ENCODE data around the gene PPIA.

PPIA gene

DNA sequence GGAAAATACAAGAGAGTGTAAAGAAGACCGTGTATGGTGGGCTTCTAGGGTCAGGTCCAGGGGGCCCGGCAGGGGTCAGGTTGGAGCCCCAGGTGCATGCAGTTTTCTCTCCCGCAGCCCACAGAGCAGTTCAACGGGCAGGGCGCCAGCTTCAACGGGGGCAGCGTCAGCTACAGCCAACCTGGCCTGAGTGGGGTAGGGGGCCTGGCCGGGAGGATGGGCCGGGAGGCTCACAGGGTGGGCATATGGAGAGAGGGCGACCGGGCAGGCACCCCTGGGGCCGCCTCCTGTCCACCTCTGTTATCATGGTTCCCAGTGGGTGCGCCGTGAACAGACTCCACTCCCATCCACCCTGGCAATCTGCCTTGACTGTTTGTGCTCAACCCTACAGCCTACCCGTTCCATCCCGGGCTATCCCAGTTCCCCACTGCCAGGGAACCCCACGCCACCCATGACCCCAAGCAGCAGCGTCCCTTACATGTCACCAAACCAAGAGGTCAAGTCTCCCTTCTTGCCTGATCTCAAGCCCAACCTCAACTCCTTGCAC lies 36.4 kb upstream of the PPIA start:
- Mint-ChIP-seq H3K9me3 (no peaks in the 10 kb centered on the region), H3K27me3 (no peaks in the 10 kb centered on the region), H3K4me3 (no peak overlapping the region), H3K36me3 (peaks cover 43% of the 10 kb centered on the region), H3K27ac (no peak overlapping the region), H3K4me1 (peaks cover 10% of the 10 kb centered on the region)
- ATAC-seq, result no peak

GRCh38 chr7:44761207-44762161 lies 35.0 kb upstream of the PPIA start:
- H3K4me1 Mint-ChIP-seq, result peaks cover 6% of the 10 kb centered on the region
- no peak for ATAC-seq
- no peak overlapping the region for H3K27ac Mint-ChIP-seq
- no peaks in the 10 kb centered on the region for H3K9me3 Mint-ChIP-seq
- peaks cover 54% of the 10 kb centered on the region for H3K36me3 Mint-ChIP-seq
- no peaks in the 10 kb centered on the region for H3K27me3 Mint-ChIP-seq
- H3K4me3 Mint-ChIP-seq, result no peak overlapping the region

GRCh38 chr7:44762300-44762699 lies 34.2 kb upstream of the PPIA start:
- Mint-ChIP-seq H3K4me1 (peaks cover 8% of the 10 kb centered on the region), H3K36me3 (peaks cover 59% of the 10 kb centered on the region), H3K27me3 (no peaks in the 10 kb centered on the region), H3K27ac (no peak overlapping the region), H3K9me3 (no peaks in the 10 kb centered on the region), H3K4me3 (no peak overlapping the region)
- no peak for ATAC-seq

- Mint-ChIP-seq H3K27me3 (no peaks in the 10 kb centered on the region), H3K4me1 (peaks cover 15% of the 10 kb centered on the region), H3K4me3 (no peak overlapping the region), H3K9me3 (no peaks in the 10 kb centered on the region), H3K36me3 (peaks cover 65% of the 10 kb centered on the region), H3K27ac (no peak overlapping the region)
- ATAC-seq, result no peak
Measured at GRCh38 chr7:44762726-44763522, 33.6 kb upstream of the PPIA start.

- Mint-ChIP-seq H3K36me3 (peaks cover 74% of the 10 kb centered on the region), H3K4me3 (no peak overlapping the region), H3K4me1 (peaks cover 26% of the 10 kb centered on the region), H3K9me3 (no peaks in the 10 kb centered on the region), H3K27ac (no peak overlapping the region), H3K27me3 (no peaks in the 10 kb centered on the region)
- ATAC-seq, result no peak
Measured at GRCh38 chr7:44764081-44764480, 32.4 kb upstream of the PPIA start.

DNA sequence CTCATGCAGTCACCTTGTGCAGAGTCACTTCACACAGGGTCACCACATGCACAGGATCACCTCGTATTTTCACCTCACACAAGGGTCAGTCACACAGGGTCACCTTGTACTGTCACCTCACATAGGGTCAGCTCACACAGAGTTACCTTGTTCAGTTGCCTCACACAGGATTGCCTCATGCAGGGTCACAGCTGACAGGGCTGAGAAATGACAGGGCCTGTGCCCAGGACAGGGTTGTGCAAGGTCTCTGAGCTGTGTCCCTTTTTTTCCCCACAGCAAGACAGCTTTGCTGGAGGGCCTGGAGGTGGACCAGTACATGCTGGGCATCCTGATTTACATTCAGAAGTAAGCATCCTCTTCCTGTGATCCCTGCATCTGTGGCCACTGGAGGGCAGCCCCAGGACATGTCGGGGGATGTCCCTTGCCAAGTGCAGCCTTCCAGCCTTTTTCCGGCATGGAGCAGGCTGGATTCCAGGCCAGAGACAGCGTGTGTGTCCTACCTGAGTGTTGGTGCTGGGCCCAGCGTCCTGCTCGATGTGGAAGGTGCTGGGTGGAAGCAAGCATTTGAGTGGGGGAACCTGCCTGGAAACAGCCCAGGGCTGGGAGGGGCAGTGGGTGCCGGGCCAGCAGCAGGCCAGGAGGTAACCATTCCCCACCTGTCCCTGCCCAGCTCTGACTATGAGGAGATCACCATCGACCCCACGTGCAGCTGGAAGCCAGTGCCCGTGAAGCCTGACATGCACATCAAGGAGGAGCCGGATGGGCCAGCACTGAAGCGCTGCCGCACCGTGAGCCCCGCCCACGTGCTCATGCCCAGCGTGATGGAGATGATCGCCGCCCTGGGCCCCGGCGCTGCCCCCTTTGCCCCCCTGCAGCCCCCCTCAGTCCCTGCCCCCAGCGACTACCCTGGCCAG lies 31.6 kb upstream of the PPIA start:
- Mint-ChIP-seq H3K9me3 (no peaks in the 10 kb centered on the region), H3K4me1 (peaks cover 35% of the 10 kb centered on the region), H3K4me3 (no peak overlapping the region), H3K27ac (no peak overlapping the region), H3K36me3 (peaks cover 74% of the 10 kb centered on the region), H3K27me3 (no peaks in the 10 kb centered on the region)
- ATAC-seq, result no peak

DNA sequence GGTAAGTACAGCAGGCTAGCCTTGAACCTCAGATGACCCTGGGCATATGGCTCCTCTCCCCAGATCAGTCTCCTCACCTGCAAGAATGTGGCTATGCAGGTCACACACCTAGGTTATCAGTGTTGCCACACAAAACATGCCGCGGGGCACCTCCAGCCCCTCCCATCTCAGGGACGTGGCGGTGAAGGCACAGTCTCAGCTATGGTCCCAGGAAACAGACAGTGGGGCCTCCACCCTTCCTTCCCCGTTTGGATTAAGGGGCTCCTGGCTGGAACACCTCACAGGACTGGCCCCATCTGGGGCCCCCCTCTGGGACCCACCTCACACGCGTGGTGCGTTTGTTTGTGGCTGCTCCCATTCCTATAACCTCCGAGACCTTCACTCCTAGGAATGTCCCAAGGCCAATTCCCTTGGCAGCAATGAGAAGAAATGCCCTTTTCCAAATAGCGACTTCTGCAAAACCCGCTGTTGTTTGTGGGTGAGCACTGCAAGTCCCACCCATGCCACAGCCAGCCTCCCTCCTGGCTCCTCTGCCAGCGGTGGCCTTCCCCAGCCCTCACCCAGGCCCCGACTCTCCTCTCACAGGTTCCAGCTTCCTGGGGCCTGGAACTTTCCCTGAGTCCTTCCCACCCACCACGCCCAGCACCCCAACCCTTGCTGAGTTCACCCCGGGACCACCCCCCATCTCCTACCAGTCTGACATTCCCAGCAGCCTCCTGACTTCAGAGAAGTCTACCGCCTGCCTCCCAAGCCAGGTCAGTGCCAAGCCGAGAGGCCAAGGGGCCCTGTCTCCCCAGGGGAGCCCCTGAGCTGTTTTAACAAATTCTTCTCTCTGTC lies 30.7 kb upstream of the PPIA start:
- peaks cover 69% of the 10 kb centered on the region for H3K36me3 Mint-ChIP-seq

GRCh38 chr7:44766416-44766801 lies 30.1 kb upstream of the PPIA start:
- H3K36me3 Mint-ChIP-seq, result peaks cover 69% of the 10 kb centered on the region
- no peak for ATAC-seq
- peaks cover 48% of the 10 kb centered on the region for H3K4me1 Mint-ChIP-seq
- no peak overlapping the region for H3K4me3 Mint-ChIP-seq
- peak overlapping the region; percentile 32 for H3K27ac Mint-ChIP-seq
- H3K9me3 Mint-ChIP-seq, result no peaks in the 10 kb centered on the region
- no peaks in the 10 kb centered on the region for H3K27me3 Mint-ChIP-seq

More for the DNA sequence above, 30.7 kb upstream of the PPIA start:
- Mint-ChIP-seq H3K4me3 (no peak overlapping the region), H3K27ac (peak overlapping the region; percentile 32), H3K9me3 (no peaks in the 10 kb centered on the region), H3K4me1 (peaks cover 42% of the 10 kb centered on the region), H3K27me3 (no peaks in the 10 kb centered on the region)
- ATAC-seq, result no peak

GRCh38 chr7:44767134-44767911 lies 29.2 kb upstream of the PPIA start:
- H3K4me3 Mint-ChIP-seq, result no peak overlapping the region
- H3K36me3 Mint-ChIP-seq, result peaks cover 65% of the 10 kb centered on the region
- ATAC-seq, result no peak
- H3K9me3 Mint-ChIP-seq, result no peaks in the 10 kb centered on the region
- H3K27me3 Mint-ChIP-seq, result no peaks in the 10 kb centered on the region
- peak overlapping the region; percentile 63 for H3K27ac Mint-ChIP-seq
- H3K4me1 Mint-ChIP-seq, result peaks cover 52% of the 10 kb centered on the region

GRCh38 chr7:44767912-44768627 lies 28.4 kb upstream of the PPIA start:
- Mint-ChIP-seq H3K27me3 (no peaks in the 10 kb centered on the region), H3K4me1 (peaks cover 52% of the 10 kb centered on the region), H3K27ac (peak overlapping the region; percentile 63), H3K4me3 (peak overlapping the region; percentile 2), H3K36me3 (peaks cover 58% of the 10 kb centered on the region), H3K9me3 (no peaks in the 10 kb centered on the region)
- peak; percentile 69 for ATAC-seq

- peaks cover 52% of the 10 kb centered on the region for H3K4me1 Mint-ChIP-seq
- no peaks in the 10 kb centered on the region for H3K9me3 Mint-ChIP-seq
- peaks cover 50% of the 10 kb centered on the region for H3K36me3 Mint-ChIP-seq
- no peak overlapping the region for H3K4me3 Mint-ChIP-seq
- no peak for ATAC-seq
- no peaks in the 10 kb centered on the region for H3K27me3 Mint-ChIP-seq
- peak overlapping the region; percentile 63 for H3K27ac Mint-ChIP-seq
Measured at GRCh38 chr7:44768628-44769371, 27.7 kb upstream of the PPIA start.

DNA sequence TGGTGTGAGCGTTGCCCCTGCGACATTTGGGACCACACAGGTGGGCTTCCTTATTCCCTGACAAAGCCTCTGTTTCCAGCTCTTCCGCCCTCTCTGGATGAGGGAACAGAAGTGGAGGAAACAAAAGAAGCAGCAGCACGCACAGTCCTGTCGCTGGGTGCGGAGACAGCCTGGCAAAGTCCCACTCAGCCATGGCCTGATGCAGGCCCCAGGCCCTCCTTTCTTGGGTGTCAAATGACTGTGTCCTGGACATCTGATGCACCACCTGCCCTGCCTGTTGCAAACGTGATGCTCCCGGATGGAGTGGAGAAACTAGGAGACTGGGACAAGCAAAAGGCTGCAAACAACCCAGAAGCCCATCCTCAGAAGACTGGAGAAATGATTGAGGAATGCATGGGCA lies 27.1 kb upstream of the PPIA start:
- no peak for ATAC-seq
- Mint-ChIP-seq H3K27me3 (no peaks in the 10 kb centered on the region), H3K4me1 (peaks cover 52% of the 10 kb centered on the region), H3K4me3 (peak overlapping the region; percentile 45), H3K36me3 (peaks cover 46% of the 10 kb centered on the region), H3K27ac (peak overlapping the region; percentile 63), H3K9me3 (no peaks in the 10 kb centered on the region)

Measured in stimulated activated memory B cell treated with anti-CD40 and anti-IgM and Interleukin-4, amounts not matched to agents 10 μg/mL and 1 μg/mL and 100 μg/mL, for 72 hours (primary cell).